K562 (cell line): ENCODE data around the gene SIRPD. TPM values are rescaled to one million over a fixed set of nuclear protein-coding genes. Genes with fewer than 3 reads are reported as not detected.

Source experiments
- ATAC-seq: fragments of 200-7000 bp; cut with Tn5 transposase; 3 replicates; pipeline ENCODE4 v1.9.1; 2020; ENCODE audit warnings: moderate library complexity
- BruUV-seq: library from RNA; stranded (reverse); fragments of 400-500 nt; replicated peaks from 2 replicates; lab custom pipeline; 2021; lab: Mats Ljungman, UMichigan
- CTCF ChIA-PET: fragments of 300-600 bp; formaldehyde crosslinking; extraction: SDS; loops from one replicate; lab custom pipeline; 2021; ENCODE audit warnings: low intra/inter-chr PET ratio; lab: Yijun Ruan, JAX
- POLR2A ChIA-PET: fragments of 300-600, 350-650 bp; sonication (Branson Sonifier 250); formaldehyde crosslinking; extraction: SDS; loops from one replicate; lab custom pipeline; 2021; ENCODE audit warnings: antibody characterized with exemption, inconsistent platforms; lab: Yijun Ruan, JAX
- DNase-seq, 4 experiments: peaks; one replicate each; pipeline versions ENCODE4 v3.0.0 to v3.0.0-alpha.2; 2011 to 2018; ENCODE audit warnings: low spot score in 3 of 4, mixed read lengths in 3 of 4; ENCODE audit errors: extremely low read depth in 1 of 4
- FAIRE-seq: peaks from 2 replicates; lab custom pipeline; 2011; peaks lifted over from hg19 to GRCh38; lab: Jason Lieb, UNC
- H2AFZ ChIP-seq: 2 replicates; pipeline ENCODE4 v1.6.0; 2011; ENCODE audit warnings: low read depth, low read length, control low read depth, inconsistent platforms
- H3K27ac ChIP-seq: fragments of 200-600 bp; 3 replicates; pipeline ENCODE4 v1.8.0; 2011; ENCODE audit warnings: low read depth, mild to moderate bottlenecking, control low read depth, inconsistent platforms, low read length, moderate library complexity, mixed read lengths; ENCODE audit errors: extremely low read depth
- H3K27me3 ChIP-seq, 2 experiments: fragments of 300-600 bp in 1 of 2; 2 replicates in 1 of 2; 3 replicates in 1 of 2; pipeline versions ENCODE4 v1.6.0 to v1.8.0; 2011; ENCODE audit warnings: inconsistent platforms in 2 of 2, low read length in 2 of 2, mild to moderate bottlenecking in 1 of 2, mixed read lengths in 1 of 2, moderate library complexity in 1 of 2; ENCODE audit not compliant: control insufficient read depth in 2 of 2, insufficient read depth in 2 of 2
- H3K36me3 ChIP-seq: fragments of 300-600 bp; 3 replicates; pipeline ENCODE4 v1.8.0; 2011; ENCODE audit warnings: mild to moderate bottlenecking, low read length, inconsistent platforms; ENCODE audit not compliant: control insufficient read depth, insufficient read depth
- H3K4me1 ChIP-seq, 2 experiments: fragments of 200-600 bp in 1 of 2; replicated peaks in 1 of 2; 2 replicates in 1 of 2; 3 replicates in 1 of 2; pipeline versions ENCODE4 v1.5.1 to v1.8.0; 2011; ENCODE audit warnings: inconsistent platforms in 2 of 2, low read length in 2 of 2, mild to moderate bottlenecking in 1 of 2, mixed read lengths in 1 of 2, moderate library complexity in 1 of 2; ENCODE audit not compliant: control insufficient read depth in 2 of 2, insufficient read depth in 2 of 2
- H3K4me2 ChIP-seq: 2 replicates; pipeline ENCODE4 v1.6.1; 2011; ENCODE audit warnings: low read length, control low read depth, inconsistent platforms, mixed read lengths; ENCODE audit not compliant: insufficient read depth
- H3K4me3 ChIP-seq: fragments of 200-600 bp; sonication (generic), shearing (Covaris generic); 2 replicates; pipeline ENCODE4 v1.5.1; 2016; ENCODE audit warnings: control low read depth, inconsistent platforms
- H3K79me2 ChIP-seq: fragments of 200-600 bp; 3 replicates; pipeline ENCODE4 v1.8.0; 2011; ENCODE audit warnings: low read length, inconsistent platforms; ENCODE audit not compliant: control insufficient read depth, insufficient read depth
- H3K9ac ChIP-seq, 2 experiments: 2 replicates each; pipeline versions ENCODE4 v1.6.0 to v1.6.1; 2011; ENCODE audit warnings: low read depth in 2 of 2, low read length in 2 of 2, control low read depth in 1 of 2, inconsistent platforms in 1 of 2, mild to moderate bottlenecking in 1 of 2, mixed read lengths in 1 of 2; ENCODE audit not compliant: insufficient read depth in 1 of 2
- H3K9me1 ChIP-seq: one replicate; pipeline ENCODE4 v1.6.0; 2011; ENCODE audit warnings: inconsistent platforms, mild to moderate bottlenecking, low read length, moderate library complexity; ENCODE audit not compliant: control insufficient read depth, insufficient read depth
- H3K9me3 ChIP-seq: replicated peaks from 2 replicates; pipeline ENCODE4 v1.5.1; 2011; ENCODE audit warnings: low read depth, low read length, inconsistent platforms; ENCODE audit not compliant: control insufficient read depth, insufficient read depth
- H4K20me1 ChIP-seq: replicated peaks from 2 replicates; pipeline ENCODE4 v1.6.1; 2011; ENCODE audit warnings: low read length, inconsistent platforms, mixed read lengths; ENCODE audit not compliant: control insufficient read depth, insufficient read depth
- HMGXB4 ChIP-seq: sonication (generic); formaldehyde crosslinking; IDR thresholded peaks from 2 replicates; pipeline ENCODE4 v1.8.1; 2023; ENCODE audit warnings: mild to moderate bottlenecking, missing genetic modification reagents
- ILK ChIP-seq: fragments of 450-650 bp; IDR thresholded peaks from 2 replicates; pipeline ENCODE4 v1.6.1; 2016; ENCODE audit warnings: missing genetic modification characterization, low read depth, mild to moderate bottlenecking, missing compliant biosample characterization, moderate library complexity, borderline replicate concordance
- KLF16 ChIP-seq: IDR thresholded peaks from 2 replicates; pipeline ENCODE4 v1.6.1; 2016; ENCODE audit warnings: antibody characterized with exemption
- MAZ ChIP-seq, 2 experiments: fragments of 450-650 bp in 1 of 2; sonication (generic) in 1 of 2; formaldehyde crosslinking; IDR thresholded peaks in 1 of 2; conservative IDR thresholded peaks in 1 of 2; 2 replicates each; pipeline versions ENCODE4 v1.4.0 to v1.5.0; 2020; ENCODE audit warnings: mild to moderate bottlenecking in 1 of 2, missing genetic modification reagents in 1 of 2
- PREB ChIP-seq: sonication (generic); formaldehyde crosslinking; IDR thresholded peaks from 2 replicates; pipeline ENCODE4 v1.8.1; 2023; ENCODE audit warnings: mild to moderate bottlenecking, missing genetic modification reagents
- PYGO2 ChIP-seq: fragments of 450-650 bp; IDR thresholded peaks from 2 replicates; pipeline ENCODE4 v1.6.1; 2016; ENCODE audit warnings: mild to moderate bottlenecking, missing genetic modification characterization, moderate library complexity, missing compliant biosample characterization
- SAFB2 ChIP-seq: fragments of 200-400 bp; formaldehyde crosslinking; IDR thresholded peaks from 2 replicates; pipeline ENCODE4 v1.6.1; 2018; ENCODE audit warnings: borderline replicate concordance, low read length, low read depth, moderate library complexity; ENCODE audit not compliant: severe bottlenecking
- SLC30A9 ChIP-seq: fragments of 250-450 bp; sonication (Bioruptor Pico); IDR thresholded peaks from 2 replicates; pipeline ENCODE4 v1.8.0; 2022; ENCODE audit warnings: mild to moderate bottlenecking, moderate library complexity
- TSC22D4 ChIP-seq: fragments of 450-650 bp; IDR thresholded peaks from 2 replicates; pipeline ENCODE4 v1.6.1; 2016; ENCODE audit warnings: missing genetic modification characterization, missing biosample characterization, control low read depth
- TSHZ1 ChIP-seq: fragments of 250-450 bp; sonication (Bioruptor Pico); IDR thresholded peaks from 2 replicates; pipeline ENCODE4 v1.4.0; 2020; ENCODE audit warnings: mild to moderate bottlenecking, moderate library complexity
- U2AF1 ChIP-seq: fragments of 200-400 bp; formaldehyde crosslinking; optimal IDR thresholded peaks from 2 replicates; pipeline ENCODE3; 2017; ENCODE audit warnings: mild to moderate bottlenecking, low read depth, low read length, moderate library complexity
- WGBS: fragments of 100-300 bp; shearing (Covaris generic); methylation state at CpG from one replicate; pipeline ENCODE4 v1.1.6; 2016; ENCODE audit warnings: low coverage, mixed read lengths; ENCODE audit not compliant: insufficient coverage; ENCODE audit errors: missing lambda C conversion rate; 5-methylcytosine and 5-hydroxymethylcytosine counted together
- in situ Hi-C: fragments of 300-500 bp; cut with MboI; formaldehyde crosslinking; loops from 4 replicates; pipeline ENCODE4 v1.15.0; 2018; ENCODE audit warnings: inconsistent platforms, mixed read lengths
- intact Hi-C: fragments of 100-400 bp; cut with micrococcal nuclease; formaldehyde crosslinking; loops from 2 replicates; pipeline ENCODE4 v1.14.2; 2022
- polyA plus RNA-seq, 8 experiments: library from polyadenylated mRNA; depleted of rRNA in 4 of 8; stranded (reverse) in 5 of 8; unstranded in 3 of 8; fragments of >200 nt; fragmentation: Nextera tagmentation in 2 of 8; fragmentation: Illumina TruSeq in 1 of 8; extraction: Ambion mirVana in 2 of 8; extraction: Trizol in 1 of 8; gene quantifications; 2 replicates each; pipeline versions ENCODE4 v1.2.1 to v1.2.3, GENCODE V29; 2011 to 2014; ENCODE audit warnings: inconsistent platforms in 1 of 8, missing spikeins in 1 of 8
- total RNA-seq, 7 experiments: library from RNA; depleted of rRNA in 6 of 7; stranded (reverse); fragments of >200 nt in 6 of 7; fragmentation: Illumina TruSeq in 2 of 7; extraction: Trizol in 2 of 7; gene quantifications; 2 replicates each; pipeline versions ENCODE4 v1.2.1 to v1.2.3, GENCODE V29; 2011 to 2021; ENCODE audit warnings: low replicate concordance in 1 of 7
- TF ChIP-seq, protein P1 (sequence below): fragments of 250-450 bp; sonication (Bioruptor Pico); IDR thresholded peaks from 2 replicates; pipeline ENCODE4 v1.8.0; 2022; ENCODE audit warnings: inconsistent platforms, mild to moderate bottlenecking, moderate library complexity, borderline replicate concordance

The SIRPD gene
- total and polyA plus RNA-seq, 9 of the 15 experiments (the other 6 are each of a cell fraction or from before 2014, with no cell fraction given), result not detected

GRCh38 chr20:1513801-1514200 lies 43.7 kb downstream of the SIRPD start:
- Histone ChIP-seq H3K27me3 (no peaks in the 10 kb centered on the region), H3K79me2 (no peaks in the 10 kb centered on the region), H3K9me1 (no peaks in the 10 kb centered on the region), H3K9ac (no peak overlapping the region), H3K9me3 (no peaks in the 10 kb centered on the region), H3K36me3 (no peaks in the 10 kb centered on the region), H3K4me1 (no peaks in the 10 kb centered on the region), H4K20me1 (no peaks in the 10 kb centered on the region), H3K4me3 (no peak overlapping the region), H3K4me2 (no peak overlapping the region), H2AFZ (no peak overlapping the region), H3K27ac (no peak overlapping the region)
- 0% methylated on average over 1 of the region's 1 CpG for WGBS
- intact Hi-C loops (no loop called here), in situ Hi-C loops (loop anchor here (25.0 kb wide), 1 partner anchor 248 kb away; no protein-coding TSS in a partner anchor)
- ChIA-PET CTCF (no interaction called here), POLR2A (no interaction called here)
- no TSS peak for BruUV-seq
- no peak for FAIRE-seq
- ATAC-seq, result no peak
- DNase-seq, result no peak
- TF ChIP-seq MAZ (CRISPR knock-in tag; conservative IDR thresholded peaks at IDR 0.05 in 1 of 2, IDR thresholded peaks at IDR 0.05 in 1 of 2) (no peak), ILK (tag) (no peak), PYGO2 (tag) (no peak), TSHZ1 (CRISPR knock-in tag) (no peak), SAFB2 (no peak), TSC22D4 (tag) (no peak), PREB (CRISPR knock-in tag) (no peak), U2AF1 (no peak), SLC30A9 (no peak), KLF16 (no peak), HMGXB4 (CRISPR knock-in tag) (no peak)
- TF ChIP-seq, protein P1, sequence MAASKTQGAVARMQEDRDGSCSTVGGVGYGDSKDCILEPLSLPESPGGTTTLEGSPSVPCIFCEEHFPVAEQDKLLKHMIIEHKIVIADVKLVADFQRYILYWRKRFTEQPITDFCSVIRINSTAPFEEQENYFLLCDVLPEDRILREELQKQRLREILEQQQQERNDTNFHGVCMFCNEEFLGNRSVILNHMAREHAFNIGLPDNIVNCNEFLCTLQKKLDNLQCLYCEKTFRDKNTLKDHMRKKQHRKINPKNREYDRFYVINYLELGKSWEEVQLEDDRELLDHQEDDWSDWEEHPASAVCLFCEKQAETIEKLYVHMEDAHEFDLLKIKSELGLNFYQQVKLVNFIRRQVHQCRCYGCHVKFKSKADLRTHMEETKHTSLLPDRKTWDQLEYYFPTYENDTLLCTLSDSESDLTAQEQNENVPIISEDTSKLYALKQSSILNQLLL (CRISPR knock-in tag), result no peak
